GM18507 (cell line): ENCODE measurements around the gene MLLT1.

Experiments
- DNase-seq: peaks from one replicate; pipeline ENCODE4 v3.0.0; 2011; ENCODE audit warnings: low read depth; ENCODE audit not compliant: insufficient read length; ENCODE audit errors: extremely low spot score
- FAIRE-seq: peaks from 2 replicates; lab custom pipeline; 2011; peaks lifted over from hg19 to GRCh38; lab: Jason Lieb, UNC

Gene MLLT1

GRCh38 chr19:6227156-6227935 is 52.4 kb downstream of the MLLT1 start:
- FAIRE-seq, result no peak
- DNase-seq, result no peak

- DNase-seq (no peak), FAIRE-seq (no peak)
These were observed 53.2 kb downstream of the MLLT1 start for GRCh38 chr19:6226444-6227155.

- FAIRE-seq, result no peak
- DNase-seq, result no peak
These were observed 53.8 kb downstream of the MLLT1 start for GRCh38 chr19:6226012-6226411.

- no peak for DNase-seq
- no peak for FAIRE-seq
These were observed 54.4 kb downstream of the MLLT1 start for GRCh38 chr19:6225232-6225865.

- DNase-seq, result no peak
These were observed 55.5 kb downstream of the MLLT1 start for GRCh38 chr19:6224308-6224675.

GRCh38 chr19:6223461-6224307 is 56.1 kb downstream of the MLLT1 start:
- no peak for FAIRE-seq
- no peak for DNase-seq

More at GRCh38 chr19:6224308-6224675, 55.5 kb downstream of the MLLT1 start:
- no peak for FAIRE-seq

GRCh38 chr19:6222884-6223283 is 56.9 kb downstream of the MLLT1 start:
- FAIRE-seq (no peak), DNase-seq (no peak)

- DNase-seq (no peak), FAIRE-seq (no peak)
These were observed 57.7 kb downstream of the MLLT1 start for GRCh38 chr19:6221878-6222746.

GRCh38 chr19:6221220-6221877 is 58.4 kb downstream of the MLLT1 start:
- DNase-seq (no peak), FAIRE-seq (no peak)

GRCh38 chr19:6220385-6221191 is 59.2 kb downstream of the MLLT1 start:
- FAIRE-seq (no peak), DNase-seq (no peak)

- DNase-seq (no peak), FAIRE-seq (no peak)
These were observed 60.0 kb downstream of the MLLT1 start for GRCh38 chr19:6219586-6220290.

GRCh38 chr19:6219147-6219525 is 60.6 kb downstream of the MLLT1 start:
- DNase-seq, result no peak
- FAIRE-seq, result no peak

GRCh38 chr19:6218491-6219146 is 61.2 kb downstream of the MLLT1 start:
- FAIRE-seq (peak; percentile 95), DNase-seq (peak; percentile 90)

- FAIRE-seq (no peak), DNase-seq (no peak)
These were observed 61.9 kb downstream of the MLLT1 start for GRCh38 chr19:6217752-6218334.

- DNase-seq (no peak), FAIRE-seq (no peak)
These were observed 62.6 kb downstream of the MLLT1 start for GRCh38 chr19:6216996-6217751.
